Measurements from ENCODE around the gene PON3. TPM values are rescaled to one million over a fixed set of nuclear protein-coding genes. Genes with fewer than 3 reads are reported as not detected.

PON3 gene
- total RNA-seq, 2 experiments from 2014 or later: not detected

DNA sequence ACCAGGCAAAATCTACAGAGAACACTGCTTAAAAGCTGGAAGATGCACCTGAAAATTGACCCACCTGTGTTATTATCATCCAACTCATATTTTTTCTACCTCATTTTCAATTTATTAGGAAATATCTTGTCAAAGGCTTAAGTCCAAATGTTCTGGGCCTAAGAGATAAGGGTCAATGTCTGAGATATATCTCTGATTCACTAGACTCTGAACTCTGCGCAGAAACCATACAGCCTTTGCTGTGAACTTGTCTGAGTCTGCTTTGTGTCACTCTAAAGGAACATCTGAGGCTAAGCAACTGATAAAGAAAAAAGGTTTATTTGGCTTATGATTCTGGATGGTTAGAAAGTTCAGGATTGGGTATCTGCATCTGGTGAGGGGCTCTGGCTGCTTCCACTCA, 75.5 kb downstream of the PON3 start:
- TF ChIP-seq EZH2phosphoT487 (IDR thresholded peaks at IDR 0.05; ENCODE audit: borderline replicate concordance, low read depth, low read length): no peak
- TF ChIP-seq, protein P1, sequence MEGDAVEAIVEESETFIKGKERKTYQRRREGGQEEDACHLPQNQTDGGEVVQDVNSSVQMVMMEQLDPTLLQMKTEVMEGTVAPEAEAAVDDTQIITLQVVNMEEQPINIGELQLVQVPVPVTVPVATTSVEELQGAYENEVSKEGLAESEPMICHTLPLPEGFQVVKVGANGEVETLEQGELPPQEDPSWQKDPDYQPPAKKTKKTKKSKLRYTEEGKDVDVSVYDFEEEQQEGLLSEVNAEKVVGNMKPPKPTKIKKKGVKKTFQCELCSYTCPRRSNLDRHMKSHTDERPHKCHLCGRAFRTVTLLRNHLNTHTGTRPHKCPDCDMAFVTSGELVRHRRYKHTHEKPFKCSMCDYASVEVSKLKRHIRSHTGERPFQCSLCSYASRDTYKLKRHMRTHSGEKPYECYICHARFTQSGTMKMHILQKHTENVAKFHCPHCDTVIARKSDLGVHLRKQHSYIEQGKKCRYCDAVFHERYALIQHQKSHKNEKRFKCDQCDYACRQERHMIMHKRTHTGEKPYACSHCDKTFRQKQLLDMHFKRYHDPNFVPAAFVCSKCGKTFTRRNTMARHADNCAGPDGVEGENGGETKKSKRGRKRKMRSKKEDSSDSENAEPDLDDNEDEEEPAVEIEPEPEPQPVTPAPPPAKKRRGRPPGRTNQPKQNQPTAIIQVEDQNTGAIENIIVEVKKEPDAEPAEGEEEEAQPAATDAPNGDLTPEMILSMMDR (conservative IDR thresholded peaks at IDR 0.05; ENCODE audit: low read length): no peak
- POLR2A ChIA-PET: interaction anchor here (1.1 kb wide), 1 partner anchor 10 kb away, joined by 3 read pairs; no protein-coding TSS in a partner anchor
- H3K4me3 ChIP-seq (ENCODE audit: low read depth, low read length, poor library complexity, severe bottlenecking): no peak overlapping the region
- no peaks in the 10 kb centered on the region for H3K4me1 ChIP-seq (ENCODE audit: insufficient read depth, low read length, poor library complexity, severe bottlenecking)
- CTCF ChIA-PET (ENCODE audit: unreplicated experiment): no interaction called here
- no peak overlapping the region for H3K4me2 ChIP-seq (ENCODE audit: low read length)
- H3K36me3 ChIP-seq (ENCODE audit: insufficient read depth, low read length): no peaks in the 10 kb centered on the region
- H3K79me2 ChIP-seq (ENCODE audit: insufficient read depth, low read depth, low read length): no peaks in the 10 kb centered on the region
- intact Hi-C loops (cut with micrococcal nuclease; ENCODE audit: unreplicated experiment): no loop called here
- no TSS peak for BruUV-seq (replicated peaks)
- H4K20me1 ChIP-seq (ENCODE audit: insufficient read depth, low read length): no peaks in the 10 kb centered on the region
- no peak overlapping the region for H2AFZ ChIP-seq (ENCODE audit: low read length)
- no peaks in the 10 kb centered on the region for H3K9me3 ChIP-seq (ENCODE audit: low read length)
- no peak for DNase-seq (ENCODE audit: low spot score)
- H3K9me2 ChIP-seq (ENCODE audit: insufficient read depth, low read length): no peaks in the 10 kb centered on the region
- no peak overlapping the region for H3K27ac ChIP-seq (ENCODE audit: low read depth, low read length, poor library complexity, severe bottlenecking)

DNA sequence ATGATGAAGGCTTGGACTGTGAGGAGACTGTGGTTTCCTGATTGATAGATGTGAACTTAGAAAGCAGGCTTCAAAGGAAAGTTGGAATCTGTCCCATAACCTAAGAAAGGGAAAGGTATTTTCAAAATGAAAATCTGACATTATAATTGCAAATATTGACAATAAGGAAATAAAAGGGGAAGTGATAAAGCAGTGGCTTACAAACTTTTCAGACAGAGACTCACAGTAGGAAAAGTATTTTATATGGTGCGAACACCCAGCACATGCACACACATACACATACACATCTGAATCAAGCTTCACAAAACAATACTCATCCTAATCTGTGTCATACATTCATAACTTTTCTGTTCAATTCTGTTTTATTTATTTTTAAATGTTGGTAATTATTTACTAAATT, 76.6 kb downstream of the PON3 start:
- no peaks in the 10 kb centered on the region for H3K9me3 ChIP-seq (ENCODE audit: low read length)
- H3K9me2 ChIP-seq (ENCODE audit: insufficient read depth, low read length): no peaks in the 10 kb centered on the region
- no peak overlapping the region for H3K27ac ChIP-seq (ENCODE audit: low read depth, low read length, poor library complexity, severe bottlenecking)
- H4K20me1 ChIP-seq (ENCODE audit: insufficient read depth, low read length): no peaks in the 10 kb centered on the region
- no peak overlapping the region for H3K4me3 ChIP-seq (ENCODE audit: low read depth, low read length, poor library complexity, severe bottlenecking)
- no peak for DNase-seq (ENCODE audit: low spot score)
- no peaks in the 10 kb centered on the region for H3K4me1 ChIP-seq (ENCODE audit: insufficient read depth, low read length, poor library complexity, severe bottlenecking)
- no peak overlapping the region for H2AFZ ChIP-seq (ENCODE audit: low read length)
- no TSS peak for BruUV-seq (replicated peaks)
- ChIA-PET CTCF (ENCODE audit: unreplicated experiment) (no interaction called here), POLR2A (no interaction called here)
- intact Hi-C loops (cut with micrococcal nuclease; ENCODE audit: unreplicated experiment): no loop called here
- no peaks in the 10 kb centered on the region for H3K36me3 ChIP-seq (ENCODE audit: insufficient read depth, low read length)
- H3K79me2 ChIP-seq (ENCODE audit: insufficient read depth, low read depth, low read length): no peaks in the 10 kb centered on the region
- no peak for TF ChIP-seq EZH2phosphoT487 (IDR thresholded peaks at IDR 0.05; ENCODE audit: borderline replicate concordance, low read depth, low read length)
- TF ChIP-seq, protein P1 (conservative IDR thresholded peaks at IDR 0.05; ENCODE audit: low read length): no peak
- no peak overlapping the region for H3K4me2 ChIP-seq (ENCODE audit: low read length)

DNA sequence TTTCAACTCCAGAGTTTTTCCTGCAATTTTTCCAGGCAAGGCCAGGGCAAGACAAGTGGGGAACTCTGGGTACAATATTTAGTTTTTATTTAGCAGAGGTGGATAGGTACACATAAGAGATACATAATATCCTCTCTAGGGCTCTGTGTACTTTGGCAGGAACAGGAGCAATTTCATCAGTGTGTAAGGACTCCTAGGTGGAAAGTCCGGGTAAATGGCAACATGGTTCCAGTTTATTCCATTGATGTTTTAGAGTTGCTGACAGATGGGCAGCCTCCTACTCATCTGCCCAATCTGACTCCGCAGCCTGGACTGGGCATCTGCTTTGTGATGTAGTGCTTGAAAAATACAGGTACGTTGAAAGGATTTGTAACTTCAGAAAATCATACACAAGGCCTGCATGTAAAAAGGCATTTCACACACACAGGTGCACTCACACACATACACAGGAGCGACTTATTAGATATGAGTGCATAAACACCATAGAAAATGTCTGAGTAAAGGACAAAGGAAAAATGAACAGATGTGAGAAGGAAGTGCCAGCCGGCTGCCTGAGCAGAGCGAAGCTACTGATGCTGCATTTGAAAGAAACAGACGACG, 77.6 kb downstream of the PON3 start:
- POLR2A ChIA-PET: no interaction called here
- no peak for TF ChIP-seq EZH2phosphoT487 (IDR thresholded peaks at IDR 0.05; ENCODE audit: borderline replicate concordance, low read depth, low read length)
- TF ChIP-seq, protein P1 (conservative IDR thresholded peaks at IDR 0.05; ENCODE audit: low read length): no peak
- no peak overlapping the region for H3K4me2 ChIP-seq (ENCODE audit: low read length)

More for the DNA sequence above, 77.6 kb downstream of the PON3 start:
- H4K20me1 ChIP-seq (ENCODE audit: insufficient read depth, low read length): no peaks in the 10 kb centered on the region
- no TSS peak for BruUV-seq (replicated peaks)
- no peak overlapping the region for H3K27ac ChIP-seq (ENCODE audit: low read depth, low read length, poor library complexity, severe bottlenecking)
- H3K4me3 ChIP-seq (ENCODE audit: low read depth, low read length, poor library complexity, severe bottlenecking): no peak overlapping the region
- H3K79me2 ChIP-seq (ENCODE audit: insufficient read depth, low read depth, low read length): no peaks in the 10 kb centered on the region
- no peak for DNase-seq (ENCODE audit: low spot score)
- intact Hi-C loops (cut with micrococcal nuclease; ENCODE audit: unreplicated experiment): no loop called here
- CTCF ChIA-PET (ENCODE audit: unreplicated experiment): no interaction called here
- H3K36me3 ChIP-seq (ENCODE audit: insufficient read depth, low read length): no peaks in the 10 kb centered on the region
- no peaks in the 10 kb centered on the region for H3K9me3 ChIP-seq (ENCODE audit: low read length)
- H3K9me2 ChIP-seq (ENCODE audit: insufficient read depth, low read length): no peaks in the 10 kb centered on the region
- H3K4me1 ChIP-seq (ENCODE audit: insufficient read depth, low read length, poor library complexity, severe bottlenecking): no peaks in the 10 kb centered on the region
- H2AFZ ChIP-seq (ENCODE audit: low read length): no peak overlapping the region

All from OCI-LY7 (cell line).